Measurements from ENCODE around the gene CHRDL1. TPM values are rescaled to one million over a fixed set of nuclear protein-coding genes. Genes with fewer than 3 reads are reported as not detected.
"Not testable (repeated sequence)": the region's sequence is repeated elsewhere in the genome, so short reads cannot be mapped to it uniquely, and the experiment has no call there.

The CHRDL1 gene
- total and polyA plus RNA-seq, 2 donors: 22.6 to 29.3 TPM

GRCh38 chrX:110667706-110668105 lies 127.9 kb downstream of the CHRDL1 start:
- no peaks in the 10 kb centered on the region for H3K4me1 ChIP-seq (ENCODE audit: insufficient read depth)
- WGBS: 25% methylated on average over 6 of the region's 6 CpGs

GRCh38 chrX:110665223-110666002 lies 130.2 kb downstream of the CHRDL1 start:
- no peaks in the 10 kb centered on the region for H3K4me1 ChIP-seq (ENCODE audit: insufficient read depth)
- H3K4me3 ChIP-seq (ENCODE audit: low read depth, low read length): no peak overlapping the region
- H3K36me3 ChIP-seq (ENCODE audit: insufficient read depth): no peaks in the 10 kb centered on the region
- WGBS: 37% methylated on average over 3 of the region's 3 CpGs
- no peak for DNase-seq (ENCODE audit: extremely low spot score)
- H3K27ac ChIP-seq (ENCODE audit: low read depth): no peak overlapping the region

More at GRCh38 chrX:110667706-110668105, 127.9 kb downstream of the CHRDL1 start:
- H3K36me3 ChIP-seq (ENCODE audit: insufficient read depth): no peaks in the 10 kb centered on the region
- DNase-seq (ENCODE audit: extremely low spot score): no peak
- H3K4me3 ChIP-seq (ENCODE audit: low read depth, low read length): no peak overlapping the region
- no peak overlapping the region for H3K27ac ChIP-seq (ENCODE audit: low read depth)

GRCh38 chrX:110657073-110657472 lies 138.5 kb downstream of the CHRDL1 start:
- WGBS: 77% methylated on average over 6 of the region's 6 CpGs
- Histone ChIP-seq H3K27ac (ENCODE audit: low read depth) (no peak overlapping the region), H3K4me1 (ENCODE audit: insufficient read depth) (no peaks in the 10 kb centered on the region)

DNA sequence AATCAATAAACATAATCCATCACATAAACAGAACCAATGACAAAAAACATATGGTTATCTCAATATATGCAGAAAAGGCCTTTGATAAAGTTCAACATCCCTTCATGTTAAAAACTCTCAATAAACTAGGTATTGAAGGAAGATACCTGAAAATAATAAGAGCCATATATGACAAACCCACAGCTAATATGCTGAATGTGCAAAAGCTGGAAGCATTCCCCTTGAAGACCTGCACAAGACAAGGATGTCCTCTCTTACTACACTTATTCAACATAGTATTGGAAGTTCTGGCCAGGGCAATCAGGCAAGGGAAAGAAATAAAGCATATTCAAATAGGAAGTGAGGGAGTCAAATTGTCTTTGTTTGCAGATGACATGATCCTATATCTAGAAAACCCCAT lies 141.3 kb downstream of the CHRDL1 start:
- H3K4me1 ChIP-seq (ENCODE audit: insufficient read depth); DNase-seq (ENCODE audit: extremely low spot score); H3K4me3 ChIP-seq (ENCODE audit: low read depth, low read length); H3K36me3 ChIP-seq (ENCODE audit: insufficient read depth); H3K27ac ChIP-seq (ENCODE audit: low read depth): not testable (repeated sequence)

More at GRCh38 chrX:110657073-110657472, 138.5 kb downstream of the CHRDL1 start:
- no peaks in the 10 kb centered on the region for H3K36me3 ChIP-seq (ENCODE audit: insufficient read depth)
- no peak overlapping the region for H3K4me3 ChIP-seq (ENCODE audit: low read depth, low read length)
- no peak for DNase-seq (ENCODE audit: extremely low spot score)

DNA sequence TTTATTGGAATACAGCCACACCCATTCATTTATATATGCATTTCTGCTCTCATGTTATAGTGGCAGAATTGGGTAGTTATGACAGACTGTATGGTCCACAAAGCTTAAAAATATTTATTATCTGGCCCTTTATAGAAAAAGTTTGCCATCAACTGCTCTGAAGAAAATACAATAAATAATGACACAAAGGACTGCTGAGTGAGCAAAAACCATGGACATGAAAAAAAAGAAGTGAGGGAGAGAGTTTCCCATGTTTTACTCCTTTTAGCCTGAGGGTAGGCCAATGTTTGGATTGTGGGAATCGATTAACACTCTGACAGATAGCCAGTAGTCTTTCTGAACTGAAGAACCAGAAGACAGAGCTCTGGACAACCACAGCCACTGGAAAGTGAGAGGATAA lies 149.2 kb downstream of the CHRDL1 start:
- Histone ChIP-seq H3K4me1 (ENCODE audit: insufficient read depth) (no peaks in the 10 kb centered on the region), H3K36me3 (ENCODE audit: insufficient read depth) (no peaks in the 10 kb centered on the region), H3K27ac (ENCODE audit: low read depth) (no peak overlapping the region), H3K4me3 (ENCODE audit: low read depth, low read length) (no peak overlapping the region)
- DNase-seq (ENCODE audit: extremely low spot score): no peak
- WGBS: 76% methylated on average over 1 of the region's 1 CpG
